ENCODE measurements around the gene PRKAA2.

Gene PRKAA2

DNA sequence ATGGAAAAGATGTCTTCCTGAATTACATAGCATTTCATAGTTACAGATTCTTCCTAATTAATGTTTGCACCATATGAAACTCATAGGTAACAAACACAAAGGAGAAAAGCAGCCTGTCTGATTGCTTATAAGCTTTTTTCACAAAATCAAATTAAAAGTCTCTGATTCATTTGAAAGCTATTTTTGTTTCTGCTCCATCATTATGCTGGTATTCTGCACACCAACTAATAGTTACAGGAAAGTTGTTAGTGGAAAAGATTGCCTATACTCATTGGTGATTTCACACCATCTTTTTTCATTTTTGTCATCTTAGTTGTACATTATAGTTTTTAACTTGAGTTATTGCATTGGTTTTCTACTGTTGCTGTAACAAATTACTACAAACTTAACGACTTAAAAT, 70.0 kb downstream of the PRKAA2 start:
- in situ Hi-C loops (cut with MboI; ENCODE audit: low sequenced_read_pairs, unreplicated experiment) = no loop called here
- no peak for DNase-seq (ENCODE audit: low spot score)
- TF ChIP-seq, protein P1, sequence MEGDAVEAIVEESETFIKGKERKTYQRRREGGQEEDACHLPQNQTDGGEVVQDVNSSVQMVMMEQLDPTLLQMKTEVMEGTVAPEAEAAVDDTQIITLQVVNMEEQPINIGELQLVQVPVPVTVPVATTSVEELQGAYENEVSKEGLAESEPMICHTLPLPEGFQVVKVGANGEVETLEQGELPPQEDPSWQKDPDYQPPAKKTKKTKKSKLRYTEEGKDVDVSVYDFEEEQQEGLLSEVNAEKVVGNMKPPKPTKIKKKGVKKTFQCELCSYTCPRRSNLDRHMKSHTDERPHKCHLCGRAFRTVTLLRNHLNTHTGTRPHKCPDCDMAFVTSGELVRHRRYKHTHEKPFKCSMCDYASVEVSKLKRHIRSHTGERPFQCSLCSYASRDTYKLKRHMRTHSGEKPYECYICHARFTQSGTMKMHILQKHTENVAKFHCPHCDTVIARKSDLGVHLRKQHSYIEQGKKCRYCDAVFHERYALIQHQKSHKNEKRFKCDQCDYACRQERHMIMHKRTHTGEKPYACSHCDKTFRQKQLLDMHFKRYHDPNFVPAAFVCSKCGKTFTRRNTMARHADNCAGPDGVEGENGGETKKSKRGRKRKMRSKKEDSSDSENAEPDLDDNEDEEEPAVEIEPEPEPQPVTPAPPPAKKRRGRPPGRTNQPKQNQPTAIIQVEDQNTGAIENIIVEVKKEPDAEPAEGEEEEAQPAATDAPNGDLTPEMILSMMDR (IDR thresholded peaks at IDR 0.05; ENCODE audit: borderline replicate concordance, control extremely low read depth, extremely low read depth, insufficient read depth, missing control alignments) = no peak

DNA sequence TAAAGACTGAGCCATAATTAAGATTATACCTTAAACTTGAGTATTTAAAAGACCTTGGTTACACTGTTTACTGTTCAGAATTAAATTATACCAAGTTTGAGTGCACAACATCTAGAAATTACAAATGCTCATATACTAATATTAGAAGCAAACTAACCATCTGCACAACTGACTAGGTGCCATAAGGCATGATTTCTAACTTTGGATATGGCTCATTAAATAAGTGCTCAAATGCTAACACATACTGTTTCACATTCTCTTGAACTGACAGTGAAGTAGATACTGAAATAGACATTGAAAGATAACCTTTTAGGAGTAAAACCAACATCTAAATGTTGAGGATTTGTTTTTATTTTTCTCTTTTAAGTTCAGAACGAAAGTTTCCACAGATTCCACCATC, 74.1 kb downstream of the PRKAA2 start:
- no peak for DNase-seq (ENCODE audit: low spot score)
- TF ChIP-seq, protein P1 (IDR thresholded peaks at IDR 0.05; ENCODE audit: borderline replicate concordance, control extremely low read depth, extremely low read depth, insufficient read depth, missing control alignments) = no peak
- in situ Hi-C loops (cut with MboI; ENCODE audit: low sequenced_read_pairs, unreplicated experiment) = no loop called here

DNA sequence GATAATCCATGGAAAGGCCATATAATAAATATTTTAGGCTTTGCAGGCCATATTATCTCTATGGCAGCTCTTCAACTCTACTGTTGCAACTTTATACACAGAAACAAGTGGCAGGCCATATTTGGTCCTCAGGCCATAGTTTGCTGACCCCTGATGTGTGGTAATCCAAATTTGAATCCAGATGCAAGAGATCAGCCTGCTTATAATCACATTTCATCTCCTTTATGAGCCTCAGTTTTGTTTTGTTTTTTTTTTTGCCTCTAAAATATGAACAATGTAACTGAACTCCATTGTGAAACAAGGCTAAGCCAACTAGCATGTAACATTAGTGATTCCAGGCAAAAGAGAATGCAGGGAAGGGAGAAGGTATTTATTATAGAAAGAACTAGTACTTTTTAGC, 81.6 kb downstream of the PRKAA2 start:
- TF ChIP-seq, protein P1 (IDR thresholded peaks at IDR 0.05; ENCODE audit: borderline replicate concordance, control extremely low read depth, extremely low read depth, insufficient read depth, missing control alignments) = no peak
- no peak for DNase-seq (ENCODE audit: low spot score)
- in situ Hi-C loops (cut with MboI; ENCODE audit: low sequenced_read_pairs, unreplicated experiment) = no loop called here

DNA sequence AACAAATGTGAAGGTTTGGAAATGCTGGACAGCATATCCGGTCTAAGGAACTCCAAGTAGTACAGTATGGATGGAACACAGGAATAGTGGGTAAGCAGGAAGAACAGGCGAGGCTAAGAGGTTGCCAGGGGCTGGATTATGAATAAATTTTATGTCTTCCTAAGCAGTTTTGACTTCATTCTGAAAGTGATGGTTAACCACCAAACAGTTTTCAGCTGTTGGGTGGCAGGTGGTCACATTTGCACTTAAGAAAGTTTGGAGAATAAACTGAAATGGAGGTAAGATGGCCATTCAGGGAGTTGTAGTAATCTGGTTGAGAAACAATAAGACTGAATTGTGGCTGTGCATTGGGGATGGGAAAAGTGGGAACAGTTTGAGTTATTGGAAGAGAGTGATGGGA, 83.8 kb downstream of the PRKAA2 start:
- TF ChIP-seq, protein P1 (IDR thresholded peaks at IDR 0.05; ENCODE audit: borderline replicate concordance, control extremely low read depth, extremely low read depth, insufficient read depth, missing control alignments) = no peak
- in situ Hi-C loops (cut with MboI; ENCODE audit: low sequenced_read_pairs, unreplicated experiment) = no loop called here
- no peak for DNase-seq (ENCODE audit: low spot score)

DNA sequence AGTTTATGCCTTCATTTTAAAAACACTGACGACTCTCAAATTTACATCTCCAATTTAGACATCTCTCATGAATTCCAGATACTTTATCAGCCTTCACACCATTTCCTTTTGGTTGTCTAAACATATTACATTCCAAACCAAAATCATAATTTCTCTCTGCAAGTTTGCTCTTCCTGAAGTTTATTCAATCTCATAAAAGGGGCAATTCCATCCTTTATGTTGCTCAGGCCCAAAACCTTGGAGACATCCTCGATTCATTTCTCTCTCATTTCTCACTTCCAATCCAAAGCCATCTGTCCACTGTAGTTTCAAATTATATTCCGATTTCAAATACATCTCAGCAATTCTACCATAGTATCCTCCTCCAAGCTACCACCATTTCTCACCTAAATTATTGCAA, 100.1 kb downstream of the PRKAA2 start:
- TF ChIP-seq, protein P1 (IDR thresholded peaks at IDR 0.05; ENCODE audit: borderline replicate concordance, control extremely low read depth, extremely low read depth, insufficient read depth, missing control alignments) = no peak

DNA sequence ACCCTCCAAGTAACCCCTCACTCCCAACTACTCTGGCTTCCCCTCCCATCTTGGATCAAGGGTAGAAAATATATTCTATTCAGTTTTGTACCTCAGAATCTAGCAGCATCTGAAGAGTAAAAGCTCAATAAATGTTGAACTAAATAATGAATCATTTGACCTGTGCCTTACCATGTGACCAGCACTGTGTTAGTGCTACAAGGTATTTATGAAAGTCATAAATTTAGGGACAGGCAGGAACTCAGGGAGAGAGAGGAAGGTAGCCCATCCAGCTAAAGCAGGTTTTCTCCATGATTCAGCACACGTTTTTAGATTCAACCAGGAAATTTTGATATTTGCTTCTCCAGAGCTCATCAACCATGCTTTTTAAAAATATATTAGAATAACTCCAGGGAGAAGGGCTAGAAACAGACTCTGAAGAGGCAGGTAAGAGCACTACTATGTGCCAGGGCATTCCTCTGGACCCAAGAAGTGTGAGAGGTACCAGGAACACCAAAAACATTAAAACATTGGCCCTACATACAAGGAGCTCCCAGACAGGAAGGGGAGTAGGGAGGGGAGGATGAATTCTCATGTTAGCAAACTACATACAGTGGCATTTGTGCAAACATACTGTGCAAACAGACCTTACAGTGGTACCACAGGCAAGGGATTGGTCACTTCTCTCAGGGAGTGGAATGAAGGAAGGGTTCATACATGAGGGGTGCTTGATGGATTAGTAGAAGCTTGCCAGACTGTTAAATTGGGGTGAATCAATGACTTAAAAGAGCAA, 109.8 kb downstream of the PRKAA2 start:
- TF ChIP-seq, protein P1 (IDR thresholded peaks at IDR 0.05; ENCODE audit: borderline replicate concordance, control extremely low read depth, extremely low read depth, insufficient read depth, missing control alignments) = no peak
- in situ Hi-C loops (cut with MboI; ENCODE audit: low sequenced_read_pairs, unreplicated experiment) = no loop called here

More for the DNA sequence above, 100.1 kb downstream of the PRKAA2 start:
- in situ Hi-C loops (cut with MboI; ENCODE audit: low sequenced_read_pairs, unreplicated experiment) = no loop called here
- no peak for DNase-seq (ENCODE audit: low spot score)

More for the DNA sequence above, 109.8 kb downstream of the PRKAA2 start:
- DNase-seq (ENCODE audit: low spot score) = no peak
